Astrocyte of the spinal cord (primary cell): ENCODE measurements around the gene HSD17B7.

Experiments
- DNase-seq: peaks from one replicate; pipeline ENCODE4 v3.0.0; 2011; ENCODE audit warnings: low read depth, low spot score
- H3K4me3 ChIP-seq: 2 replicates; pipeline ENCODE4 v1.5.1; 2011; ENCODE audit warnings: low read depth, mild to moderate bottlenecking, low read length, moderate library complexity
- in situ Hi-C: cut with HindIII; loops from 2 replicates; pipeline ENCODE4 v1.10.0; 2017; ENCODE audit warnings: low sequenced_read_pairs
- TF ChIP-seq, protein P1 (sequence below): IDR thresholded peaks from 2 replicates; pipeline ENCODE4 v1.5.1; 2012; ENCODE audit warnings: low read depth, mild to moderate bottlenecking, low read length, inconsistent platforms

The HSD17B7 gene

DNA sequence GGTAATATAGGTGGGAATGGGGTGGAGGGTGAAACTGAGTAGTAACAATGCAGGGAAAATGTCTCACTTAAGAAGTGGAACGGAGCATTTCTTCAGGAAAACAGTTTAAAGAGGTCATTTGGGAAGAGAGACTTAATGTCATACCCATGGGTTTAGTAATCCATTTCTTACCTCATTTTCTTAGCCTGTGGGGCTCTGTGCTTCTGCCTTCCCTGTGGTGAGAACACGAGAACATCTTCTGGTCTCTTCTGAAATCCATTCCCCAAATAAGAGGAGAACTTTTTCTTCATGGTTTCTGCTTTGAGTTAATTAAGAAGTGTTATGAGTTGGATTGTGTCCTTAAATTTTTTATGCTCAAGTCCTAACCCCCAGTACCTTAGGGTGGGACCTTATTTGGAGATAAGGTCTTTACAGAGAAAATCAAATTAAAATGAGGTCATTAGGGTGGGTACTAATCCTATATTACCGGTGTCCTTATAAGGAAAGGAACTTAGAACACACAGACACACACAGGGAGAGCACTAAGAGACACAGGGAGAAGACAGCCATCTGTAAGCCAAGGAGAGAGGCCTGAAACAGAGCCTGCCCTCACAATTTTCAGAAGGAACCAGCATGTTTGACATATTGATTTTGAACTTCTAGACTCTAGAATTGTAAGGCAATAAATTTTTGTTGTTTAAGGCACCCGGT lies 65.1 kb downstream of the HSD17B7 start:
- peak; percentile 89 for DNase-seq
- TF ChIP-seq, protein P1, sequence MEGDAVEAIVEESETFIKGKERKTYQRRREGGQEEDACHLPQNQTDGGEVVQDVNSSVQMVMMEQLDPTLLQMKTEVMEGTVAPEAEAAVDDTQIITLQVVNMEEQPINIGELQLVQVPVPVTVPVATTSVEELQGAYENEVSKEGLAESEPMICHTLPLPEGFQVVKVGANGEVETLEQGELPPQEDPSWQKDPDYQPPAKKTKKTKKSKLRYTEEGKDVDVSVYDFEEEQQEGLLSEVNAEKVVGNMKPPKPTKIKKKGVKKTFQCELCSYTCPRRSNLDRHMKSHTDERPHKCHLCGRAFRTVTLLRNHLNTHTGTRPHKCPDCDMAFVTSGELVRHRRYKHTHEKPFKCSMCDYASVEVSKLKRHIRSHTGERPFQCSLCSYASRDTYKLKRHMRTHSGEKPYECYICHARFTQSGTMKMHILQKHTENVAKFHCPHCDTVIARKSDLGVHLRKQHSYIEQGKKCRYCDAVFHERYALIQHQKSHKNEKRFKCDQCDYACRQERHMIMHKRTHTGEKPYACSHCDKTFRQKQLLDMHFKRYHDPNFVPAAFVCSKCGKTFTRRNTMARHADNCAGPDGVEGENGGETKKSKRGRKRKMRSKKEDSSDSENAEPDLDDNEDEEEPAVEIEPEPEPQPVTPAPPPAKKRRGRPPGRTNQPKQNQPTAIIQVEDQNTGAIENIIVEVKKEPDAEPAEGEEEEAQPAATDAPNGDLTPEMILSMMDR = no peak
- H3K4me3 ChIP-seq = no peak overlapping the region
- in situ Hi-C loops = loop anchor here (25.0 kb wide), 1 partner anchor 457 kb away; the partner anchor contains the start of gene NUF2

DNA sequence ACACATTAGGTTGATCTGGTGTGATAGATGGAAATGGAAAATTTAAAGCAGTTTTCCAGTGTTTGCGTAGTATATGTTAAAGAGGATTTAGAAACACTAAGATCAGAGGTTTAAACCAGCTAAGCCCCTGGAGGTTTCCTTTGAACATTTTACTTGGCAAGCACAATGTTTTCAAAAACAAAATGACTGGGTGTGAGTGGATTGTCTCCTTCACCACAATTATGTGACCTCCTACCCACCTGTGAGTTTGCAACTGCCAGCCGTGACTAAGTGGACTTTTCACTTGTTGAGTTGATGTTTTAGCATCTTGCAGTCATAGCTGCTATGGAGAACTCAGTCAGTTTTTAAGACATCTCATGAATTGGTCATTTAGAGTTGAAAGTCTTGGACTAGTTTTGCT lies 65.8 kb downstream of the HSD17B7 start:
- in situ Hi-C loops = loop anchor here (25.0 kb wide), 1 partner anchor 456 kb away; the partner anchor contains the start of gene NUF2
- TF ChIP-seq, protein P1 = no peak
- DNase-seq = peak; percentile 99
- H3K4me3 ChIP-seq = no peak overlapping the region

DNA sequence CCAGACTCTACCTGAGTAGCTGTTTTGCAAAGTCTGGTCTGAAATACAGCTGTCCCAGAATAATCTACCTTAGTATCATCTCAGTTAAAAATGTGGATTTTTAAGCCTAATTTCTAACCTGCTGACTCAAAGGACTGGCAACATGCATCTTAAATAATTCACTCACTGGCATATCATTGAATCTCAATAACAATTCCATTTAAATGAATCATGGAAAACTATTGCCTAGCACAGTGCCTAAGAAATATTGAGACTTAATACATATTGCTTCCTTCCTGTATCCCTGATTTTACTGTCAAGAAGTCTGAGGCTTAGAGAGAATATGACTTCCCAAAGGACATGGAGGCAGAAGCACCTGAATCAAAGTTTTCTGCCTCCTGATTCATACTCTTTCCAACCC lies 67.3 kb downstream of the HSD17B7 start:
- peak; percentile 53 for DNase-seq
- no peak overlapping the region for H3K4me3 ChIP-seq
- in situ Hi-C loops = loop anchor here (25.0 kb wide), 1 partner anchor 454 kb away; the partner anchor contains the start of gene NUF2
- TF ChIP-seq, protein P1 = no peak

DNA sequence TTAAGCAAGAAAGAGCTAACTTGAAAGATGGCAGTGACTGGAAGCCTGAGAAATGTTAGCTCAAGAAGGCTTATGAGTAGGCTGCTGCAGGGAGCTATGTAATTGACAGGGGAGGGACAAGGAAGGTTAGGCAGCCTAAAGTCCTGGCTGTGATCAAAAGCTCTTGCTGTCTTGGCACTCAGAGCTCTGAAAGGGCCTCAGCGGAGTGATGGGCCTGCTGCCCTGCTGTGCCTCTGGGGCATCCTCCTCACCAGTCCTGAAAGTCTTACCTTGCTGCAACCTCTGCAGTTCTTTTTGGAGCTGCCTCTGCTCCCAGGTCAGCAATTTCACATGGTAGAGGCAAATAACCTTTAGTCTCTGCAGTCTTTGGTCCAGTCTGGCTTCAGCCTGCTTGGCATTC lies 68.7 kb downstream of the HSD17B7 start:
- TF ChIP-seq, protein P1 = no peak
- no peak for DNase-seq
- no peak overlapping the region for H3K4me3 ChIP-seq
- in situ Hi-C loops = loop anchor here (25.0 kb wide), 1 partner anchor 453 kb away; the partner anchor contains the start of gene NUF2

DNA sequence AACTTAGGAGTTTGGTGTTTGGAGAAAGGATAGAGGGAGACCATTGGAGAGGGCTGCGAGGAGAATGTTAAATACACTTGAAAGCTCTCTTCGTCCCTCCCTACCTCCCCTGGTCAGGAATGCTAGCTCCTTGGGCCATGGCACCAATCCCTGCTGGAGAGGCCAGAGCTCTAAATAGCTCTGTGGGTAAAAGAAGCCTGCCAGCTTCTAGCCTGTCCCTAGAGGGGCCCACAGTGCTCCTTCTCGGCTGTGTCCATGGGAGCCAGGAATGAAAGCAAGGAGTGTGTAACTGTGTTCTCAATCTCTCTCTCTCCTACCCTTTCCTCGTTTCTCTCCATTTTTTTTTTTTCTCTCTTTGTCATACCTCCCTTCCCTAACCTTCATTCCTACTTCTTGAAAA lies 70.6 kb downstream of the HSD17B7 start, which contains the start of gene CCDC190:
CCDC190 (minus strand) TSS at position 75 of the 400 bp plus-strand sequence. CDS start 1,529 bp downstream, outside the sequence.
- no peak within 1 kb of the TSS for H3K4me3 ChIP-seq
- in situ Hi-C loops = loop anchor here (25.0 kb wide), 1 partner anchor 451 kb away; the partner anchor contains the start of gene NUF2
- TF ChIP-seq, protein P1 = no peak
- peak; percentile 35 for DNase-seq

DNA sequence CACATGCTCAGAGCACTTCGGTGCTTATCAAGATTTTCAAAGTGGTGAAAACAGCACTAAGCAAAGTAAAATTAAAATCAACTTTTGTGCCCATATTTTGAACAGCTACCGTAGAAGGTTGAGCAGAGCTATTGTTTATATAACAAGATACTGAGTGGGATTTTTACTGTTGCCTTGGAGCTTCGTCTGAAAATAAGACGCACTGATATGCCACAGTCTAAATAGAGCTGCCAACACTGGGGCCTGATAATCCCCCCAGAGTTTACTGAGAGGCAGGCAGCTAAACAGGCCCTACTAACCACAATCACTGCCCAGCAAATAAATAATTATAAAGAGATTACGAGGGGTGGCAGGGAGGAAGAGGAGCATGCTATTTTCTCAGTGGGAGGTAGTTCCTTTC lies 71.1 kb downstream of the HSD17B7 start:
- no peak overlapping the region for H3K4me3 ChIP-seq
- no peak for DNase-seq
- in situ Hi-C loops = loop anchor here (25.0 kb wide), 1 partner anchor 451 kb away; the partner anchor contains the start of gene NUF2
- TF ChIP-seq, protein P1 = no peak
